GM12878 (cell line): ENCODE measurements around the gene COL25A1. TPM values are rescaled to one million over a fixed set of nuclear protein-coding genes. Genes with fewer than 3 reads are reported as not detected.

Source experiments
- ATAC-seq: fragments of 200-7000 bp; cut with Tn5 transposase; 3 replicates; pipeline ENCODE4 v1.9.1; 2020; ENCODE audit warnings: mild to moderate bottlenecking, moderate library complexity
- BruUV-seq: library from RNA; stranded (reverse); fragments of 400-500 nt; replicated peaks from 2 replicates; lab custom pipeline; 2021; lab: Mats Ljungman, UMichigan
- CTCF ChIA-PET: fragments of 300-600 bp; sonication (Branson Sonifier 250); formaldehyde crosslinking; extraction: SDS; loops from one replicate; lab custom pipeline; 2021; ENCODE audit warnings: inconsistent platforms; lab: Yijun Ruan, JAX
- POLR2A ChIA-PET: fragments of 350-600 bp; formaldehyde crosslinking; extraction: SDS; loops from one replicate; lab custom pipeline; 2021; ENCODE audit warnings: inconsistent platforms; lab: Charles Lee
- RAD21 ChIA-PET: fragments of 300-600 bp; sonication (Branson Sonifier 250); formaldehyde crosslinking; loops from one replicate; lab custom pipeline; 2023; ENCODE audit warnings: antibody characterized with exemption; ENCODE audit not compliant: unreplicated experiment; lab: Charles Lee
- SMC1A ChIA-PET: fragments of 300-600 bp; sonication (Branson Sonifier 250); formaldehyde crosslinking; loops from one replicate; lab custom pipeline; 2023; ENCODE audit not compliant: unreplicated experiment, uncharacterized antibody; lab: Charles Lee
- DNase-seq: peaks from one replicate; pipeline ENCODE4 v3.0.0-alpha.2; 2011; ENCODE audit warnings: low read depth, low spot score
- FAIRE-seq: peaks from 3 replicates; lab custom pipeline; 2011; peaks lifted over from hg19 to GRCh38; lab: Jason Lieb, UNC
- H2AFZ ChIP-seq: 2 replicates; pipeline ENCODE4 v1.6.0; 2011; ENCODE audit warnings: low read depth, low read length, control low read depth; ENCODE audit not compliant: control insufficient read depth
- H3K27ac ChIP-seq: 2 replicates; pipeline ENCODE4 v1.5.1; 2011; ENCODE audit warnings: control low read depth; ENCODE audit not compliant: control insufficient read depth, insufficient read depth
- H3K27me3 ChIP-seq, 2 experiments: replicated peaks in 1 of 2; 2 replicates each; pipeline versions ENCODE4 v1.6.0 to v1.6.1; 2011; ENCODE audit warnings: low read length in 1 of 2; ENCODE audit not compliant: control insufficient read depth in 2 of 2, insufficient read depth in 2 of 2
- H3K36me3 ChIP-seq, 2 experiments: 2 replicates each; pipeline ENCODE4 v1.5.1; 2011; ENCODE audit warnings: low read length in 1 of 2; ENCODE audit not compliant: control insufficient read depth in 2 of 2, insufficient read depth in 2 of 2
- H3K4me1 ChIP-seq: 2 replicates; pipeline ENCODE4 v1.6.1; 2011; ENCODE audit warnings: mild to moderate bottlenecking, low read length, moderate library complexity, mixed read lengths; ENCODE audit not compliant: control insufficient read depth, insufficient read depth
- H3K4me2 ChIP-seq: 2 replicates; pipeline ENCODE4 v1.6.0; 2011; ENCODE audit warnings: control low read depth; ENCODE audit not compliant: control insufficient read depth, insufficient read depth
- H3K4me3 ChIP-seq: fragments of 200-600 bp; sonication (generic); 2 replicates; pipeline ENCODE4 v1.5.1; 2016
- H3K79me2 ChIP-seq: 2 replicates; pipeline ENCODE4 v1.6.0; 2011; ENCODE audit warnings: low read length; ENCODE audit not compliant: control insufficient read depth, insufficient read depth
- H3K9ac ChIP-seq: 2 replicates; pipeline ENCODE4 v1.8.0; 2011; ENCODE audit warnings: low read length, control low read depth, mixed read lengths; ENCODE audit not compliant: control insufficient read depth, insufficient read depth
- H3K9me3 ChIP-seq: replicated peaks from 3 replicates; pipeline ENCODE4 v1.5.1; 2011; ENCODE audit warnings: mild to moderate bottlenecking, low read length; ENCODE audit not compliant: control insufficient read depth, insufficient read depth
- H4K20me1 ChIP-seq: 2 replicates; pipeline ENCODE4 v1.6.0; 2011; ENCODE audit not compliant: control insufficient read depth, insufficient read depth
- ATF3 ChIP-seq: IDR thresholded peaks from 2 replicates; pipeline ENCODE4 v1.6.1; 2011; ENCODE audit warnings: low read depth, mild to moderate bottlenecking, low read length, moderate library complexity, borderline replicate concordance; ENCODE audit errors: extremely low read depth
- CTCF ChIP-seq, 3 experiments: IDR thresholded peaks in 2 of 3; conservative IDR thresholded peaks in 1 of 3; 2 replicates each; pipeline ENCODE4 v1.5.1; 2011; ENCODE audit warnings: low read depth in 3 of 3, low read length in 3 of 3, mild to moderate bottlenecking in 3 of 3, control low read depth in 2 of 3, moderate library complexity in 2 of 3, inconsistent platforms in 1 of 3, mixed read lengths in 1 of 3; ENCODE audit not compliant: control insufficient read depth in 2 of 3, insufficient read depth in 1 of 3; ENCODE audit errors: extremely low read depth in 1 of 3
- EED ChIP-seq: sonication (generic); IDR thresholded peaks from 2 replicates; pipeline ENCODE4 v1.6.1; 2016; ENCODE audit warnings: antibody characterized with exemption, low read depth
- FOS ChIP-seq: IDR thresholded peaks from 3 replicates; pipeline ENCODE4 v1.6.1; 2011; ENCODE audit warnings: borderline replicate concordance; ENCODE audit not compliant: insufficient read length; ENCODE audit errors: extremely low read depth
- IKZF1 ChIP-seq: fragments of 450-650 bp; conservative IDR thresholded peaks from 2 replicates; pipeline ENCODE4 v1.6.1; 2017; ENCODE audit warnings: antibody characterized with exemption, mild to moderate bottlenecking
- JUND ChIP-seq: IDR thresholded peaks from 2 replicates; pipeline ENCODE4 v1.6.1; 2012; ENCODE audit warnings: low read depth, mild to moderate bottlenecking, low read length, improper control_type of control experiment, moderate library complexity
- KDM1A ChIP-seq: fragments of 200-600 bp; sonication (generic); IDR thresholded peaks from 2 replicates; pipeline ENCODE4 v1.6.1; 2016; ENCODE audit warnings: borderline replicate concordance
- RB1 ChIP-seq: fragments of 450-650 bp; formaldehyde crosslinking; IDR thresholded peaks from 2 replicates; pipeline ENCODE4 v1.6.1; 2017; ENCODE audit warnings: mild to moderate bottlenecking, borderline replicate concordance
- SMAD1 ChIP-seq: fragments of 450-650 bp; IDR thresholded peaks from 2 replicates; pipeline ENCODE4 v1.6.1; 2018; ENCODE audit warnings: mild to moderate bottlenecking, low read depth; ENCODE audit not compliant: partially characterized antibody
- SREBF2 ChIP-seq: IDR thresholded peaks from 2 replicates; pipeline ENCODE4 v1.6.1; 2012; ENCODE audit warnings: mild to moderate bottlenecking, low read length
- SRF ChIP-seq, 2 experiments: IDR thresholded peaks; 2 replicates each; pipeline ENCODE4 v1.6.1; 2011; ENCODE audit warnings: low read depth in 2 of 2, low read length in 2 of 2, mild to moderate bottlenecking in 1 of 2, moderate library complexity in 1 of 2
- SUPT20H ChIP-seq: IDR thresholded peaks from 2 replicates; pipeline ENCODE4 v1.6.1; 2011; ENCODE audit warnings: low read depth, mild to moderate bottlenecking, low read length, moderate library complexity, borderline replicate concordance; ENCODE audit not compliant: control insufficient read depth
- SUZ12 ChIP-seq: fragments of 200-600 bp; sonication (generic); IDR thresholded peaks from one replicate; pipeline ENCODE4 v1.6.1; 2018; ENCODE audit warnings: antibody characterized with exemption, mild to moderate bottlenecking; ENCODE audit not compliant: unreplicated experiment
- YBX1 ChIP-seq: fragments of 450-650 bp; IDR thresholded peaks from 2 replicates; pipeline ENCODE4 v1.6.1; 2016; ENCODE audit warnings: antibody characterized with exemption
- WGBS: methylation state at CpG from one replicate; pipeline ENCODE4 v1.1.6; 2016; ENCODE audit warnings: low lambda C conversion rate; ENCODE audit not compliant: insufficient replicate concordance, insufficient coverage; ENCODE audit errors: missing lambda C conversion rate; 5-methylcytosine and 5-hydroxymethylcytosine counted together
- in situ Hi-C: fragments of 300-500 bp; cut with MboI; formaldehyde crosslinking; loops from 9 replicates; pipeline ENCODE4 v1.14.3; 2018; ENCODE audit warnings: mixed read lengths
- intact Hi-C: fragments of 100-400 bp; cut with micrococcal nuclease; formaldehyde crosslinking; loops from one replicate; pipeline ENCODE4 v1.14.2; 2022; ENCODE audit not compliant: unreplicated experiment
- polyA plus RNA-seq, 11 experiments: library from polyadenylated mRNA; depleted of rRNA in 4 of 11; unstranded in 6 of 11; stranded (reverse) in 5 of 11; fragments of >200 nt; fragmentation: Nextera tagmentation in 4 of 11; fragmentation: Illumina TruSeq in 1 of 11; extraction: Ambion mirVana in 4 of 11; extraction: Trizol in 1 of 11; gene quantifications; 1 replicate in 1 of 11; 2 replicates in 10 of 11; pipeline versions ENCODE4 v1.2.1 to v1.2.3, GENCODE V29; 2011 to 2016; ENCODE audit warnings: inconsistent platforms in 2 of 11, missing spikeins in 2 of 11, low read depth in 1 of 11
- total RNA-seq, 4 experiments: library from RNA; depleted of rRNA in 3 of 4; stranded (reverse); fragments of >200 nt in 3 of 4; fragmentation: Illumina TruSeq in 1 of 4; extraction: Trizol in 1 of 4; gene quantifications; 2 replicates each; pipeline versions ENCODE4 v1.2.1 to v1.2.3, GENCODE V29; 2013 to 2021
- TF ChIP-seq, protein P1 (sequence below): IDR thresholded peaks from 2 replicates; pipeline ENCODE4 v1.6.1; 2012; ENCODE audit warnings: low read depth, low read length, improper control_type of control experiment
- TF ChIP-seq, protein P2 (sequence below): fragments of 450-650 bp; IDR thresholded peaks from 2 replicates; pipeline ENCODE4 v1.6.1; 2014; ENCODE audit warnings: mild to moderate bottlenecking
- TF ChIP-seq, protein P3 (sequence below): fragments of 450-650 bp; IDR thresholded peaks from 2 replicates; pipeline ENCODE4 v1.6.1; 2017; ENCODE audit warnings: mild to moderate bottlenecking

COL25A1 gene
- total and polyA plus RNA-seq, 10 of the 15 experiments (the other 5 are each of a cell fraction or from before 2014, with no cell fraction given), result 0.01 to 0.26 (median 0.12) TPM; not detected in 6

DNA sequence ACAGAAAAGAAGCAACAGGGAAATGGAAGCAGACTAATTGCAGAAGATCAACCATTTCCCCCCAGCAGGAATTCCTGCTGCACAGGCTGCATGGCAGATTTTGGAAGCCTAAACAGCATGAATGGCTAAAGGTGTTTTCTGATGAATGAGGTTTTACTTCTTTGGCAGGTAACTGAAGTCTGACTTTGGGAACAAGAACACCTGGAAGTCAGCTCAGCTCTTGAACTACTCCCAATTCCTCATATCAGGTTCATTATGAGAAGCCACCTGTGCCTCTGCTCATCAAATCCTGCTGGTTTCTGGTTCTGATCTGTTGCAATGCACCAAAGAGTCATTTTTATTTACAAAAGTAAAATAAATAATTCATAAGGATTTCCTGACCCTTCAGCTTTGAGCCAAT, 139.0 kb downstream of the COL25A1 start (continued):
- TF ChIP-seq RB1 (no peak), ATF3 (no peak), SUZ12 (no peak)

DNA sequence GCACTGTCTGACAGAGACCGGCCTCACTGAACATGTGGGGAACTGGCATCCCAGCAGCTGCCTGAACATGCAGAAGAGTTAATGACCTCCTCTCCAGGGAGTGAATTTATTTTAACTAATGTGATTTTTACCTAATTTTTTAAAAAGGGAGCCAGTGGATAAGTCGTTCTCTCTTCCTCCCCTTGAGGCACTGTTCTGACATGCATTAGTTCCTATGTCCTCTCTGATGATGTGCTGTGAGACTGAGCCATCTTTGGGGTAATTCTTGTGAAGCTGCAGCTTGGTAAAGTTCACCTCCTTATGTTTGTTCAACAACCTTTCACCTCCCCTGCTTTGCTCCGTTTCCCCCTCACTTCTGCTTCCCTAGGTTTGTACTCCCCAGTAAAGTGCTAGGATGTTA, 139.7 kb downstream of the COL25A1 start:
- H3K4me3 ChIP-seq, result no peak overlapping the region
- in situ Hi-C loops, result no loop called here
- ChIA-PET SMC1A (interaction anchor here (0.8 to 1.0 kb wide), 2 partner anchors 129 to 131 kb away, joined by 4 to 6 read pairs; no protein-coding TSS in a partner anchor), RAD21 (no interaction called here), CTCF (interaction anchor here (1.4 kb wide), 1 partner anchor 131 kb away, joined by 3 read pairs; no protein-coding TSS in a partner anchor), POLR2A (no interaction called here)
- WGBS, result 35% methylated on average over 3 of the region's 3 CpGs
- no peaks in the 10 kb centered on the region for H3K4me1 ChIP-seq
- no TSS peak for BruUV-seq
- H3K9me3 ChIP-seq, result no peaks in the 10 kb centered on the region
- no peaks in the 10 kb centered on the region for H4K20me1 ChIP-seq
- ATAC-seq, result peak; percentile 45
- no peak for FAIRE-seq
- DNase-seq, result no peak
- no peak overlapping the region for H3K27ac ChIP-seq
- no peaks in the 10 kb centered on the region for H3K36me3 ChIP-seq
- H3K27me3 ChIP-seq, result no peaks in the 10 kb centered on the region
- no peak overlapping the region for H3K4me2 ChIP-seq
- H3K79me2 ChIP-seq, result no peaks in the 10 kb centered on the region
- no peak overlapping the region for H3K9ac ChIP-seq
- intact Hi-C loops, result no loop called here
- H2AFZ ChIP-seq, result no peak overlapping the region
- TF ChIP-seq JUND (no peak), SREBF2 (no peak), SUZ12 (no peak), SRF (IDR thresholded peaks at IDR 0.05; ENCODE audit: low read depth in 2 of 2, low read length in 2 of 2) (no peak), EED (no peak), CTCF (IDR thresholded peaks at IDR 0.05 in 2 of 3, conservative IDR thresholded peaks at IDR 0.05 in 1 of 3; ENCODE audit: control insufficient read depth in 2 of 3, extremely low read depth in 1 of 3, insufficient read depth in 1 of 3, low read depth in 3 of 3, low read length in 3 of 3) (no peak), IKZF1 (no peak), FOS (no peak), SUPT20H (no peak), YBX1 (no peak), SMAD1 (no peak), KDM1A (no peak)
- TF ChIP-seq, protein P1, sequence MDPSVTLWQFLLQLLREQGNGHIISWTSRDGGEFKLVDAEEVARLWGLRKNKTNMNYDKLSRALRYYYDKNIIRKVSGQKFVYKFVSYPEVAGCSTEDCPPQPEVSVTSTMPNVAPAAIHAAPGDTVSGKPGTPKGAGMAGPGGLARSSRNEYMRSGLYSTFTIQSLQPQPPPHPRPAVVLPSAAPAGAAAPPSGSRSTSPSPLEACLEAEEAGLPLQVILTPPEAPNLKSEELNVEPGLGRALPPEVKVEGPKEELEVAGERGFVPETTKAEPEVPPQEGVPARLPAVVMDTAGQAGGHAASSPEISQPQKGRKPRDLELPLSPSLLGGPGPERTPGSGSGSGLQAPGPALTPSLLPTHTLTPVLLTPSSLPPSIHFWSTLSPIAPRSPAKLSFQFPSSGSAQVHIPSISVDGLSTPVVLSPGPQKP, result no peak
- TF ChIP-seq, protein P2, sequence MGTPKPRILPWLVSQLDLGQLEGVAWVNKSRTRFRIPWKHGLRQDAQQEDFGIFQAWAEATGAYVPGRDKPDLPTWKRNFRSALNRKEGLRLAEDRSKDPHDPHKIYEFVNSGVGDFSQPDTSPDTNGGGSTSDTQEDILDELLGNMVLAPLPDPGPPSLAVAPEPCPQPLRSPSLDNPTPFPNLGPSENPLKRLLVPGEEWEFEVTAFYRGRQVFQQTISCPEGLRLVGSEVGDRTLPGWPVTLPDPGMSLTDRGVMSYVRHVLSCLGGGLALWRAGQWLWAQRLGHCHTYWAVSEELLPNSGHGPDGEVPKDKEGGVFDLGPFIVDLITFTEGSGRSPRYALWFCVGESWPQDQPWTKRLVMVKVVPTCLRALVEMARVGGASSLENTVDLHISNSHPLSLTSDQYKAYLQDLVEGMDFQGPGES, result no peak
- TF ChIP-seq, protein P3, sequence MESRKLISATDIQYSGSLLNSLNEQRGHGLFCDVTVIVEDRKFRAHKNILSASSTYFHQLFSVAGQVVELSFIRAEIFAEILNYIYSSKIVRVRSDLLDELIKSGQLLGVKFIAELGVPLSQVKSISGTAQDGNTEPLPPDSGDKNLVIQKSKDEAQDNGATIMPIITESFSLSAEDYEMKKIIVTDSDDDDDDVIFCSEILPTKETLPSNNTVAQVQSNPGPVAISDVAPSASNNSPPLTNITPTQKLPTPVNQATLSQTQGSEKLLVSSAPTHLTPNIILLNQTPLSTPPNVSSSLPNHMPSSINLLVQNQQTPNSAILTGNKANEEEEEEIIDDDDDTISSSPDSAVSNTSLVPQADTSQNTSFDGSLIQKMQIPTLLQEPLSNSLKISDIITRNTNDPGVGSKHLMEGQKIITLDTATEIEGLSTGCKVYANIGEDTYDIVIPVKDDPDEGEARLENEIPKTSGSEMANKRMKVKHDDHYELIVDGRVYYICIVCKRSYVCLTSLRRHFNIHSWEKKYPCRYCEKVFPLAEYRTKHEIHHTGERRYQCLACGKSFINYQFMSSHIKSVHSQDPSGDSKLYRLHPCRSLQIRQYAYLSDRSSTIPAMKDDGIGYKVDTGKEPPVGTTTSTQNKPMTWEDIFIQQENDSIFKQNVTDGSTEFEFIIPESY, result no peak
